Subcutaneous adipose tissue (tissue), 4 donors: ENCODE results near the gene NRP2. TPM values are rescaled to one million over a fixed set of nuclear protein-coding genes. Genes with fewer than 3 reads are reported as not detected.

Experiments
- total RNA-seq, 4 donors: library from RNA; depleted of rRNA; stranded (reverse); fragments of >200 nt; gene quantifications; one replicate each; pipeline ENCODE4 v1.1.0, GENCODE V29; 2016
- TF ChIP-seq, protein P1 (sequence below): fragments of 450-650 bp; IDR thresholded peaks from one replicate; pipeline ENCODE4 v1.5.1; 2016; ENCODE audit warnings: low read depth, mild to moderate bottlenecking, control low read depth, antibody characterized with exemption, moderate library complexity

The NRP2 gene
- total RNA-seq, 4 donors from 2014 or later = 29.2 to 70.9 (median 56.1) TPM

DNA sequence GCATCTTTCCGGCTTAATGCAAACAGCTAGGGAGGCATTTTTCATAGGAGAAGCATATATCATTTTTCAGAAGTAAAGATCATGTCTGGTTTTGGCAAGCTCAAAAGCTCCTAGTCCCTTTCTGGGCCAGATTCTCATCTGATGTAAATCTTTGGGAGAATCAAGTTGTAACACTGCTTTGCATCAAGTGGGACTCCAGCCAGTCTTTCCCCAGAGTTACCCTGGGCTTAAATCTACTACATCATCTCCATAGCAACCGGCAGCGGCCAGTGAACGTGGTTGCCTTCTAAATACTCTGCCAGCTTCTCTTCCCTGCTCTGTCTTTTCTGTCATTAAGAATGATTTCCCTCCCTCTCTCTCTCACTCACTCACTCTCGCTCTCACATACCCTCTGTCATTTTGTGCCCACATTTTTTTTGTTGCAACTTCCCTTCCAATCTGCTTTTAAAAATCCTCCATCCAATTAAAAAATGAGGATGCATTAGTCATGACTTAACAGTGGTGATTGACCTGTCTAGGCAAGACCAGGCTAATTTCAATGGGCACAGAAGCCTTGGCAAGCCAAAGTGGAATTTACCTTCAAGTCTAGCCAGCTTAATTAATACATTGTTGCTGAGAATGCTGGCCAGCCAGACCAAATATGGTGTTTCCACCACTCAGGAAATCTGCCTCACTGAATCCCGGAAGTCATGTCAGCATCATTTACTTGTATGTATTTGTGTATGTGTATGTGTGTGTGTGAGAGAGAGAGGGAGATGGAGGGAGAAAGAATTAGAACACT is 93.0 kb downstream of the NRP2 start:
- TF ChIP-seq, protein P1, sequence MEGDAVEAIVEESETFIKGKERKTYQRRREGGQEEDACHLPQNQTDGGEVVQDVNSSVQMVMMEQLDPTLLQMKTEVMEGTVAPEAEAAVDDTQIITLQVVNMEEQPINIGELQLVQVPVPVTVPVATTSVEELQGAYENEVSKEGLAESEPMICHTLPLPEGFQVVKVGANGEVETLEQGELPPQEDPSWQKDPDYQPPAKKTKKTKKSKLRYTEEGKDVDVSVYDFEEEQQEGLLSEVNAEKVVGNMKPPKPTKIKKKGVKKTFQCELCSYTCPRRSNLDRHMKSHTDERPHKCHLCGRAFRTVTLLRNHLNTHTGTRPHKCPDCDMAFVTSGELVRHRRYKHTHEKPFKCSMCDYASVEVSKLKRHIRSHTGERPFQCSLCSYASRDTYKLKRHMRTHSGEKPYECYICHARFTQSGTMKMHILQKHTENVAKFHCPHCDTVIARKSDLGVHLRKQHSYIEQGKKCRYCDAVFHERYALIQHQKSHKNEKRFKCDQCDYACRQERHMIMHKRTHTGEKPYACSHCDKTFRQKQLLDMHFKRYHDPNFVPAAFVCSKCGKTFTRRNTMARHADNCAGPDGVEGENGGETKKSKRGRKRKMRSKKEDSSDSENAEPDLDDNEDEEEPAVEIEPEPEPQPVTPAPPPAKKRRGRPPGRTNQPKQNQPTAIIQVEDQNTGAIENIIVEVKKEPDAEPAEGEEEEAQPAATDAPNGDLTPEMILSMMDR = no peak

DNA sequence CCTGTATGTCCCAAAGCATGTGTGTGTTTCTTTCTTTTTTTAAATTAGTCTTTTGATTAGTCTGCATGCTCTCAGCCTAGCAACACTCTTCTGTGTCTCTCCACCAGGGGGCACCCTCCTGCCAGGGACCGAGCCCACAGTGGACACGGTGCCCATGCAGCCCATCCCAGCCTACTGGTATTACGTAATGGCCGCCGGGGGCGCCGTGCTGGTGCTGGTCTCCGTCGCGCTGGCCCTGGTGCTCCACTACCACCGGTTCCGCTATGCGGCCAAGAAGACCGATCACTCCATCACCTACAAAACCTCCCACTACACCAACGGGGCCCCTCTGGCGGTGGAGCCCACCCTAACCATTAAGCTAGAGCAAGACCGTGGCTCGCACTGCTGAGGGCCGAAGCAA is 93.8 kb downstream of the NRP2 start:
- TF ChIP-seq, protein P1 = no peak

DNA sequence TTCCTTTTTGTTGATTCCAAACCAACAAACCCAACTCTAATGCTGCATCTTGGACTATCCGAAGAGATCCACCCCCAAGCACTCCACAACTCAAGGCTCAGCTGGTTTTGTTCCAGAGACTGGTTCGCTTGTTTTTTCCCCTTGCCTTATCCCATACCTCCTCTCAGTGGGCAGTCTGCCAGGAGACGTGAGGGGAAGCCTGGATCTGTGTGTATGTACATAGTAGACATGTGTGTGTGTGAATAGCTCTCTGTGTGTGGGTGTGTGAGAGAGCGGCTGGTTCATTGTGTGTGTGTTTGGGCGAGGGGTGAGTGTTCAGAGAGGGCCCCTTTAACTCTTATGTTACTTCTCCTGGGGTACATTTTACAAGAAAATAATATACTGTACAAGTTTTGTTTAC is 94.4 kb downstream of the NRP2 start:
- TF ChIP-seq, protein P1 = no peak

DNA sequence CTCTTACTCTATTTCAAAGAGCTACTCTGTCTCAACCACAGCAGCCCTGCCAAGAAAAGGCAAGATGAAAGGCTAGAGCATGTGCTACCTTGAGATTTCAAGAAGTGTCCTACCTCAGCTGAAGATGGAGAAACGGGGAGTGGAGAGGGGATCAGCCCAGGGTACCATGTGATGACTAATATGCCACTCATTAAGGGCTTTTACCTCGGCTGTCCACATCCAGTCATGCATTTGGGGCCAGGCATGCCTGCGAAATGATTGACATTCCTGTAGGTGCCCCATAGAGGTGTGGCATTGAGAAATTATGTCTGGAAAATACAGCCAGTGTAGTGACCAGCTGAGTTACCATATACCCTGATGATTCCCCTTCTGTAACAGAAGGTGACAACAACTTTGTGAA is 96.1 kb downstream of the NRP2 start:
- TF ChIP-seq, protein P1 = no peak

DNA sequence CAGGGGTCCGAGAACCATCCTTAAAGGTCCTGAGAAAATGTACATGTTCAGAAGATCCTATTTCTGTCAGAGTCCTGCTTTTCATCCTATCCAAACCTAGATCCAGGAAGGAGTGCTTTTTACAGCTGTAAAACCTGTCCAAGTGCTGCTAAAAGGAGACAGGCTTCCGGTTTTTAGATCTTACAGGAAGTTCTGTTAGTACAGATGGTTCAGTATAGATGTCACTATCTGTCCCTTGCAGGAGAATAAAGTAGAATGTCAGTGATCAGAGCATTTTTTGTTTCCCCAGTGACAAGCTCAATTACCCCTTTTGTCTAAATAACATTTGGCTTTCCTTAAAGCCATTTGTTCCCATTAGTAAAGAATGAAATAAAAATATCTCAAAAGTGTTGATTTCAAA is 98.3 kb downstream of the NRP2 start:
- TF ChIP-seq, protein P1 = no peak

DNA sequence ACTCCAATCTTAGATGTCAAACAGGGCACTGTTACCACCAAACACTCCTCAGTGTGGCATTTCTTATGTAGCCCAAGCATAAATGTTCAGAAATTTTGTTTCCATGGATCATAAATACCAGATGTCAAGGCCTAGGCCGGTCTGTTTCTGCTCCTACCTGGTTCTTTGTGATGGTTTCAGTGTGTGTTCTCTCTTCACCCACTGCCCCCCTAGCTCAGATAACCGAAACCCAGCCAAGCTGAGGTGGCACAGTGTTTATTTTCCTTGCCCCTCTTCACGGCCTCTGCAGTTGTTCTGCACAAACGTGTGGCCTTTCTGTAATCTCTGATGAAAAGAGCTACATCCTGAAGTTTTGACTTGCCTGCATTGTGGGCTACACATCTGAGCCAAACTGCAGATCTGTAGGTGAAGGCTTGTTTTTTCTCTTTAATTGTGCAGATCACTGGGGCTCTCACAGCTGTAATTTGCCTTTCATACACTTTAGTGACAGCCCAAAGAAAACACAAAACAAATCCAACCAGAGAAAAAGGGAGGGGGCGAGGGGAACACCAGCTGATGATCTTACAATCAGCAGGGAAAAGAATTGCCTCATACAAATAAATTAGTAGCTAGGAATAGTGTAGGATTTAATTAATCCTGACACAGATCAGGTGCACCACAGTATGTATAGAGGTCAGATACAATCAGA is 99.1 kb downstream of the NRP2 start:
- TF ChIP-seq, protein P1 = no peak

DNA sequence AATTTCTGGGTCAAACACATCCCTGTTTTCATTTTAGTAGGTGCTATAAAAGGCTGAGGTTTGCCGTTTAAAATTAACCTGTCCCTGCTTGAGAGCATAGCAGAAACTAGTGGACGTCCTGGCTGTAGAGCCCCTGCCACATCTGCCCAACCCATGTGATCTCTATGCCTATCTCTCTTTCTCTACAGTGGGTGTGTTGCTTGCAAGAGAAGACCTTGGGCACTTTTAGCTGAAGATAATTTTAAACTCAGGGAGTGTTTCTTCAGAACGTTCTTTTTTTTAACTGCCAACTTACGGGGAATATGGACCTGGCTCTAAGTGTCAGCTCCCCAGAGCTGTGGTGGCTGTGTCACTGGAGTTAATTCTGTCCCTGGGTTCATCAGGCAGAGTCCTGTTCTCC is 100.6 kb downstream of the NRP2 start:
- TF ChIP-seq, protein P1 = no peak
